D721Med (cell line): Measurements from ENCODE around the gene H3-3A.
A peak's percentile ranks its signal among the peaks of the same experiment; 100 is the strongest.

Experiments
- DNase-seq: peaks from one replicate; pipeline ENCODE4 v3.0.0; 2011; ENCODE audit warnings: low spot score; ENCODE audit not compliant: insufficient read length
- FAIRE-seq: peaks from 2 replicates; lab custom pipeline; 2011; peaks lifted over from hg19 to GRCh38; lab: Jason Lieb, UNC
- CTCF ChIP-seq: IDR thresholded peaks from 2 replicates; pipeline ENCODE4 v1.5.1; 2012; ENCODE audit warnings: mild to moderate bottlenecking, control low read depth; ENCODE audit not compliant: insufficient read depth; ENCODE audit errors: missing control alignments

Gene H3-3A

GRCh38 chr1:226072347-226072746 is 9.8 kb downstream of the H3-3A start:
- no peak for TF ChIP-seq CTCF
- peak; percentile 85 for FAIRE-seq
- DNase-seq: no peak

GRCh38 chr1:226073184-226073950 is 10.9 kb downstream of the H3-3A start:
- DNase-seq (no peak), FAIRE-seq (peak; percentile 97)
- TF ChIP-seq CTCF: no peak

GRCh38 chr1:226074046-226074445 is 11.5 kb downstream of the H3-3A start:
- FAIRE-seq (peak; percentile 29), DNase-seq (no peak)
- no peak for TF ChIP-seq CTCF

GRCh38 chr1:226076378-226076777 is 13.9 kb downstream of the H3-3A start:
- TF ChIP-seq CTCF: no peak
- no peak for DNase-seq
- FAIRE-seq: no peak

- no peak for FAIRE-seq
- no peak for TF ChIP-seq CTCF
- DNase-seq: no peak
These were observed 15.9 kb downstream of the H3-3A start for GRCh38 chr1:226078374-226078773.

- FAIRE-seq: no peak
These were observed 20.0 kb downstream of the H3-3A start for GRCh38 chr1:226082587-226082917.

More at GRCh38 chr1:226082587-226082917, 20.0 kb downstream of the H3-3A start:
- no peak for DNase-seq
- TF ChIP-seq CTCF: no peak
